GM19438 (cell line): Measurements from ENCODE around the gene TMEM132A.

ENCODE experiments used
- ATAC-seq: cut with Tn5 transposase; IDR thresholded peaks from one replicate; pipeline ENCODE4 v1.9.1; 2021; ENCODE audit warnings: low read depth; ENCODE audit not compliant: unreplicated experiment

The TMEM132A gene

GRCh38 chr11:60921259-60921658 lies 3.0 kb upstream of the TMEM132A start:
- ATAC-seq: no peak

DNA sequence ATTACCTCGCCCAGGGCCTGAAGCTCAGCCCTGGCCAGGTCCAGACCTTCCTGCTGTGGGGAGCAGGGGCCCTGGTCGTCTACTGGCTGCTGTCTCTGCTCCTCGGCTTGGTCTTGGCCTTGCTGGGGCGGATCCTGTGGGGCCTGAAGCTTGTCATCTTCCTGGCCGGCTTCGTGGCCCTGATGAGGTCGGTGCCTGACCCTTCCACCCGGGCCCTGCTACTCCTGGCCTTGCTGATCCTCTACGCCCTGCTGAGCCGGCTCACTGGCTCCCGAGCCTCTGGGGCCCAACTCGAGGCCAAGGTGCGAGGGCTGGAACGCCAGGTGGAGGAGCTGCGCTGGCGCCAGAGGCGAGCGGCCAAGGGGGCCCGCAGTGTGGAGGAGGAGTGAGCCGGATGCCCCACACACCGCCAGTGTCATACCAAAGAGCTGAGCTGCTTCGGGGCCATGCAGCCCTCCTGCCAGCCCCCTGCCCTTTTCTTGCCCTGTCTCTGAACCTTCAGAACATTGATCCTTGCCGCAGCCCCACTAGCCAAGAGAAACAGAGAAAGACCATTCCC lies 2.4 kb upstream of the TMEM132A start:
- no peak for ATAC-seq

DNA sequence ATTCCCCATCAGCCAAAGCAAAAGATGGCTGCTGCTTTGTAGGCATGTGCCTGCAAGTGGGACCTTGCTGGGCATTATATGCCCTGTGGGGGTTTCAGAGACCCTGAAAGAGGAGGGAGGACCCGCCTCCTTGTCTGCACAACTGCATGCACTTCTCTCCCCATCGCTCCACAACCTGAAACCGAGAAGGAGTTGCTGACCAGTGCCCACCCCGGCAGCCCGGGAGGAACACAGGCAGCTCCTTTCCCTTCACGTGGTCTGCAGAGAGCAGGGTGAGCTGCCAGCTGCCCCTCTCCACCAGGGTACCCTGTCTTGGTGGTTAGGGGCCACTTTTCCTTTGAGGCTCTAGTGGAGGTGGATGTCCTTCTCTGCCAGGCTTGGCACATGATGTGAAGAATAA lies 1.4 kb upstream of the TMEM132A start:
- ATAC-seq: no peak

- no peak for ATAC-seq
Observed at GRCh38 chr11:60923326-60923725, 934 bp upstream of the TMEM132A start.

GRCh38 chr11:60923800-60924109 lies 505 bp upstream of the TMEM132A start:
- no peak for ATAC-seq

DNA sequence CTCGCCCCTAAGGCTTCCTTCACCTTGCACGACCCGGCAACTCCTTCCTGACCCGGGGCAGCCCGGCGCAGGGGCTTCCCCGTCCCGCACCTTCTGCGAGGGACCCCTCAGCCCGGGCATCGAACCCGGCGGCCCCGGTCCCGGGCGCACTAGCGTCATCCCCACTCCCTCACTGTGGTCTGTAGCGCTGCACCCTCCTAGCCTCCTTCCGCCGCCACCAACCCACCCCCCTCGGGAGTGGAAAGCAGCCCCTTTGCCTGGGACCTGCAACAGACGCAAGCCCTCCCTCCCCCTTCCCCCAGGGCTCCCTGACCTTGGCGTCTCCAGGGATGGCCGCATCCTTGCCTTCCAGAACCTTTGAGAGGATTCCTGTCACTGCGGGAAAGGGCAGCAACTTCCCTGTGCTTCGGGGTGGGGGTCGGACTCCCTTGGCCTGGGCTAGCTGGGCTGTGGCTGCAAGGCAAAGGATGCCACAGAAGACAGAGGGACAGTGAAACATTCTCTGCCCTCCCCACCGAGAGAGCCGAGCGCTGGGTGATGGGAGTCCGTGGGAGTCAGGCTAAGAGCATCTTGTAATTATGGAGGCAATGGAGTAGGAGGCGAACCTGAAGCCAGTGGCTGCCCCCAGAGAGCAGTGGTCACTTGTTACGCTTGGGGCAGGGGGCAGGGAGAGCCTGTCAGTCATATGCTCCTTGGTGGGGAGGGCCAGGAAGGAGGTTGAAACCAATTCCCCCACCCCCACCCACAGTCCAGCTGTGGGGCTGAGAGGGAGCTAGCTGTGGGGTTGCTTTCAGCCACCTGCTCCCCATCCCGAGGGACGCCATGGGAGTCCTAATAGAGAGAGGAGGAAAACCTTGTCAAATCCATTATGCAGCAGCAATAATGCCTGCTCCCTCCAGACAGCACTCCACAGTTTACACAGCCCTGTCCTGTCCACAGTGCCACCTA lies 920 bp downstream of the TMEM132A start:
- peak; percentile 47 for ATAC-seq

GRCh38 chr11:60925868-60926267 lies 1.6 kb downstream of the TMEM132A start:
- no peak for ATAC-seq

DNA sequence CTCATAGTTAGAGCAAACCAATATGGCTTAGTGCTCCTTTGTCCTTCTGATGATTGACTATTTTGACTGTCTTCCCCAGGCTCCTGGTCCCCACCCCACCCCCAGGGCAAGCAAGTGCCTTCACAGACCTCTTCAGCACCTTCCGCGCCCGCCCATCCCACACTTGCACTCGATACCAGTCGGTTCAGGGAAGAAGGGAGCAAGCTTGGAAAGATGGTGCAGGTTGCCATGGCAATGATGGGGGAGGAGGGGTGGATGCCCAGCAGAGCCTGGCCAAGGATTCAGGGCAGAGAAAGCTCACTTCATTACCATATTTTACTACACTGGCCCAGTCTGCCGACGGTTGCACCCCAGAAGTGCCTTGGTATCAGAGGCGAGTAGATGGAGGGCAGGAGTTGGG lies 2.2 kb downstream of the TMEM132A start:
- no peak for ATAC-seq

DNA sequence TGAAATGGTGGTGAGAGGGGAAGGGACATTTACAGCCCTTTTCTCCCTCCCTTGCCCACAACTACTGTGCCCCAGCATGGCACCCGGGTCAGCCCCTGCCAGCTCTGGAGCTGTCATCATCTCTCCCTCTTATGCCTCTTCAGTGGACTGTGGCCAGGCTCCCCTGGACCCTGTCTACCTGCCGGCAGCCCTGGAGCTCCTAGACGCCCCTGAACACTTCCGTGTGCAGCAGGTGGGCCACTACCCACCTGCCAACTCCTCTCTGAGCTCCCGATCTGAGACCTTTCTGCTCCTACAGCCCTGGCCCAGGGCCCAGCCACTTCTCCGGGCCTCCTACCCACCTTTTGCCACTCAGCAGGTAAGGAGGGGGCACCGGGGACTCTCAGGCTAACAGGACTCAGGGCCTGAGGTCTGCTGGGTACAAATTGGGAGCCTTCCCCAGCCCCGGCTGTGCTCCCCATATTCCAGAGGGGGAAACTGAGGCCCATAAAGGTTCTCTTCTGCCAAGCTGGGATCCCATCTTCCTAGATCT lies 2.9 kb downstream of the TMEM132A start:
- ATAC-seq: no peak

DNA sequence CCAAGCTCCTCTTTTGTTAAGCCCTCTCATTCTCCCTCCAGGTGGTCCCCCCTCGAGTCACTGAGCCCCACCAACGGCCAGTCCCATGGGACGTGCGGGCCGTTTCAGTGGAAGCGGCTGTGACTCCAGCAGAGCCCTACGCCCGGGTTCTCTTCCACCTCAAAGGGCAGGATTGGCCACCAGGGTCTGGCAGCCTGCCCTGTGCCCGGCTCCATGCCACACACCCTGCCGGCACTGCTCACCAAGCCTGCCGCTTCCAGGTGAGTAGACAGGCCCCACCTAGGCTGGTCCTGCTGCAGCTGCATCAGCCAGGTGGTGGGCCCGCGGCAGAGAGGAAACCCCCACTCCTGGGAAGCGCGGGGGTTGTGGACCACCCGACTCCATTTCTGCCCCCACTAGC lies 3.3 kb downstream of the TMEM132A start:
- no peak for ATAC-seq

- no peak for ATAC-seq
Observed at GRCh38 chr11:60928563-60929001, 4.3 kb downstream of the TMEM132A start.

DNA sequence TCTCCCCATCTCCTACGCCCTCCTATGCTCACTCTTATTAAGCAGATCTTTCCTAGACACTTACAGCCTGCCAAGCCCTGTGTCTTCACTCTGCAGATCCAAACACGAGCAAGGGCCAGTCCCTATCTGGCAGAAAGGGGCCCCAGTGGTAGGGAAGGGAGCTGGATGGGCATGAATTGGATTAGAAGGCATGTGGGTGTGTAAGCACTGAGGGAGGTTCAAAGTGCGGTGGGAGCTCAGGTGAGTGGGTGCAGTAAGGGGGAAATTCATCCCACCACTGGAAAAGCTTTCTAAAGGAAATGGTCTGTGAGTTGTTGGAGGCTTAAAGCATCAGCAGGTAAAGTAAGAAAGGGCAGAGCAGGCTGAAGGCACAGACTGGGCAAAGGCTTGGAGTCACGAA lies 5.5 kb downstream of the TMEM132A start:
- no peak for ATAC-seq

GRCh38 chr11:60930394-60930793 lies 6.1 kb downstream of the TMEM132A start:
- no peak for ATAC-seq

- ATAC-seq: no peak
Observed at GRCh38 chr11:60931917-60932316, 7.7 kb downstream of the TMEM132A start.

GRCh38 chr11:60932605-60933356 lies 8.5 kb downstream of the TMEM132A start:
- ATAC-seq: no peak

DNA sequence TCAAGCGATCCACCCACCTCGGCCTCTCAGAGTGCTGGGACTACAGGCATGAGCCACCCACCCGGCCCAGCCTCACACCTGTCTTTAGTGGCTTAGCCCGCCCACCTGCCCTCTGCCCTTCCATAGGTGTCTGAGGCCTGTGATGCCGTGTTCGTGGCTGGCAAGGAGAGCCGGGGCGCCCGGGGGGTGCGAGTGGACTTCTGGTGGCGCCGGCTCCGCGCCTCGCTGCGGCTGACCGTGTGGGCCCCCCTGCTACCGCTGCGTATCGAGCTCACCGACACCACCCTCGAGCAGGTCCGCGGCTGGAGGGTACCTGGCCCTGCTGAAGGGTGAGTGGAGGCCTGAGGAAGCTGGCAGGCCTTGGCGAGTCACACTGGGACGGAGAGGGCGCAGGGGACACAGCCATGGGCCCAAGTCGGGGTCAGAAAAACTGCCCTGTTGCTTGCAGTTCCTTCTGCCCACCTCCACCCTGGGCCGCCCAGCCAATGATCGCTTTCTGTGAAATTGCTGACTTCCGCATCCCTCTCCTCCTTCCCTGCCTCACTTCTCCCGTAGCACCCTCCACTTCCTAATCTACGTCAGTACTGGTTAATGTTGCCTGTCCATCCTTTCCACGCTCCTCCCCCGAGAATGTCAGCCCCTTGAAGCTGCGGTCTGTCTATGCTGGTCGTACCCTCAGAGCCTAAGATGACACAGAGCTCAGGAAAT lies 9.3 kb downstream of the TMEM132A start:
- ATAC-seq: no peak

DNA sequence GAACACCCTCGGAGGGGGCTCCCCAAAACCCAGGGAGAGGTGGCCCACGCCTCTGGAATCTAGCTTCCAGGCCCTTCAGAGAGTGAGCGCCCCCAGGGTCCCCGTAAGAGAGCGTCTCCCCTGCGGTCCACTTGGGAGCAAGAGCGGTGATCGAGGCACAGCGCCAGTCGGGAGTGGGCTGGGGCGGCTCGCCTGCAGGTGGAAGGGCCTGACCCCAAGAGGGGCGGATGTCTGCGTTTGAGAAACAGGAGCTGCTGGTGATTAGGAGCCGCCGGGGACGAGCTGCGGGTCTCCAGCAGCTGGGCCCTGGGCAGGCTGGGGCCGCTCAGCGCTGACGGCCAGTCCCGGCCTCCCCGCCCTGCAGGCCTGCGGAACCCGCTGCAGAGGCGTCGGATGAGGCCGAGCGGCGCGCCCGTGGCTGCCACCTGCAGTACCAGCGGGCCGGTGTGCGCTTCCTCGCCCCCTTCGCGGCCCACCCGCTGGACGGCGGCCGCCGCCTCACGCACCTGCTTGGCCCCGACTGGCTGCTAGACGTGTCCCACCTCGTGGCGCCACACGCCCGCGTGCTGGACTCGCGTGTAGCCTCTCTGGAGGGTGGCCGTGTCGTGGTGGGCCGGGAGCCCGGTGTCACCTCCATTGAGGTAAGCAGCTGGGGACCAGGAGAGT lies 10.0 kb downstream of the TMEM132A start:
- no peak for ATAC-seq

DNA sequence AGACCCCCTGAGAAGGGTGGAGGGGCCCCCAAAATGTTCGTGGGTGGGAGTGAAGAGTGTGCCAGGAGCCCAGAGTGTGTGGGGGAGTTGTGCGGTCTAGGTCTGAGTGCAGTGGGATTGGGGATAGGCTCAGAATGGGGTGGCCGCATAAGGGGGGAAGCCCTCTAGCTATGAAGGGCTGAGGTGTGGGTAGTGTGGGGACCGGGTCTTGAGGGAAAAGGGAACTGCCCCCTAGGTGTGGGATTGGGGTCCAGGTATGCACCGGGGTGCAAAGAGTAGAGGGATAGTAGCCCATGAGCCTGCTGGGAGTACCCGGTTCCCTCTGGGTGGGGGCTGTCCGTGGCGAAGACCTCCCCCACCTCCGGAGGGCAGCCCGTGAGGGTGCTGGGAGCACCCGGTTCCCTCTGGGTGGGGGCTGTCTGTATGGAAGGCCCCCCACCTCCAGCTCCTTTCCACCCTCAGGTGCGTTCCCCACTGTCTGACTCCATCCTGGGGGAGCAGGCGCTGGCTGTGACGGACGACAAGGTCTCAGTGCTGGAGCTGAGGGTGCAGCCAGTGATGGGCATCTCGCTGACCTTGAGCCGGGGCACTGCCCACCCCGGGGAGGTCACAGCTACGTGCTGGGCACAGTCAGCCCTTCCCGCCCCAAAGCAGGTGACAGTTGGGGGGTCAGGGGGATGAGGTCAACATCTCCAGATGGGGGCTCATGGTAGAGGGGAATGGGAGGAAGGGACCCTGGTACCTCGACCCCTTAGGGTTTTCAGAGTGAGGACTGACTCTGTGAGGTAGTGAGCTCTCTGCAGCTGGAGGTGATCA lies 10.7 kb downstream of the TMEM132A start:
- no peak for ATAC-seq
